ENCODE data around the gene ULBP1.
A peak's percentile ranks its signal among the peaks of the same experiment; 100 is the strongest.
"Not testable (repeated sequence)": the region's sequence is repeated elsewhere in the genome, so short reads cannot be mapped to it uniquely, and the experiment has no call there.

ULBP1 gene

GRCh38 chr6:149933461-149933860 is 30.3 kb upstream of the ULBP1 start:
- DNase-seq, result peak; percentile 28

GRCh38 chr6:149934249-149935156 is 29.2 kb upstream of the ULBP1 start:
- DNase-seq, result peak; percentile 60

- peak; percentile 37 for DNase-seq
Measured at GRCh38 chr6:149935246-149935645, 28.5 kb upstream of the ULBP1 start.

GRCh38 chr6:149935668-149936067 is 28.1 kb upstream of the ULBP1 start:
- peak; percentile 35 for DNase-seq

- DNase-seq, result peak; percentile 20
Measured at GRCh38 chr6:149936743-149937142, 27.0 kb upstream of the ULBP1 start.

- DNase-seq, result not testable (repeated sequence)
Measured at GRCh38 chr6:149938013-149938570, 25.7 kb upstream of the ULBP1 start.

- peak; percentile 46 for DNase-seq
Measured at GRCh38 chr6:149938571-149939355, 25.0 kb upstream of the ULBP1 start.

GRCh38 chr6:149939356-149939648 is 24.4 kb upstream of the ULBP1 start:
- DNase-seq, result peak; percentile 9

- peak; percentile 33 for DNase-seq
Measured at GRCh38 chr6:149939909-149940671, 23.7 kb upstream of the ULBP1 start.

- DNase-seq, result no peak
Measured at GRCh38 chr6:149940672-149940982, 23.1 kb upstream of the ULBP1 start.

- peak; percentile 91 for DNase-seq
Measured at GRCh38 chr6:149941583-149942460, 21.9 kb upstream of the ULBP1 start, which contains the start of gene ULBP2. Gene ULBP2 (plus strand): TSS chr6:149942014. CDS start chr6:149942073, 59 bp downstream.

GRCh38 chr6:149942461-149942829 is 21.3 kb upstream of the ULBP1 start:
- DNase-seq, result peak; percentile 51

- DNase-seq, result peak; percentile 25
Measured at GRCh38 chr6:149943321-149943720, 20.4 kb upstream of the ULBP1 start.

- not testable (repeated sequence) for DNase-seq
Measured at GRCh38 chr6:149945276-149945675, 18.5 kb upstream of the ULBP1 start.

- peak; percentile 9 for DNase-seq
Measured at GRCh38 chr6:149946631-149947030, 17.1 kb upstream of the ULBP1 start.

GRCh38 chr6:149947533-149947932 is 16.2 kb upstream of the ULBP1 start:
- DNase-seq, result not testable (repeated sequence)

GRCh38 chr6:149948011-149948410 is 15.7 kb upstream of the ULBP1 start:
- peak; percentile 12 for DNase-seq

GRCh38 chr6:149948616-149949015 is 15.1 kb upstream of the ULBP1 start:
- peak; percentile 22 for DNase-seq

GRCh38 chr6:149950423-149950822 is 13.3 kb upstream of the ULBP1 start:
- peak; percentile 44 for DNase-seq

- DNase-seq, result peak; percentile 34
Measured at GRCh38 chr6:149951096-149951495, 12.6 kb upstream of the ULBP1 start.

GRCh38 chr6:149951626-149952025 is 12.1 kb upstream of the ULBP1 start:
- DNase-seq, result peak; percentile 11

GRCh38 chr6:149953390-149953789 is 10.4 kb upstream of the ULBP1 start:
- DNase-seq, result peak; percentile 30
